ENCODE measurements around the gene CDH2. TPM values are rescaled to one million over a fixed set of nuclear protein-coding genes. Genes with fewer than 3 reads are reported as not detected.

Gene CDH2
- total and polyA plus RNA-seq, 4 donors = 0.14 to 5.0 (median 0.87) TPM

DNA sequence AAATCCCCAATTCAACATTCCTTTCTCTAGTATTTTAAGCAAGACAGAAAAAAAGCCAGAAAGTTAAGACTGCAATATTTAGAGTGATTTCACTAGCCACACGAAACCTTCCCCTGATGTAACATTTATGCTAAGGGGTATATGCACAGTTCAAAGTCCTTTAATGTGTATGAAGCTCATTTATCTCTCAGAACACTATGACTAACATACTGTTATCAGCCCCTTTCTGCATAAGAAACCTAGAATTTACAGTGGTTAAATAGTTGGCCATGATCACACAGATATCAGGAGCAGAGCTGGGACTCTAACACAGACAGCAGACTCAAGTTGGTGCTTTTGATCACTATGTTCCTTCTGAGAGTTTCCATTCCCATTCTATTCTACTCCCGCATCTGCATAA, 185.5 kb downstream of the CDH2 start:
- H3K36me3 ChIP-seq (ENCODE audit: control insufficient read depth in 4 of 4, insufficient read depth in 4 of 4, low read length in 4 of 4) = peaks cover 0 to 7% (median 0%) of the 10 kb centered on the region in 4 donors
- ATAC-seq (ENCODE audit: insufficient read depth, low FRiP score) (no peak), DNase-seq (no peak)
- WGBS, 2 donors = 79 to 91% methylated on average over 2 of the region's 2 CpGs
- no peak overlapping the region for H3K4me3 ChIP-seq
- H3K27ac ChIP-seq (ENCODE audit: low read depth in 1 of 2, low read length in 1 of 2) = no peak overlapping the region
- H3K9ac ChIP-seq (ENCODE audit: insufficient read depth in 1 of 2, low read length in 2 of 2) = no peak overlapping the region
- no peaks in the 10 kb centered on the region for H3K9me3 ChIP-seq (ENCODE audit: control insufficient read depth in 4 of 4, insufficient read depth in 3 of 4, low read length in 3 of 4)
- H3K27me3 ChIP-seq (ENCODE audit: control insufficient read depth in 3 of 3, insufficient read depth in 3 of 3, low read length in 2 of 3) = no peaks in the 10 kb centered on the region
- peaks cover 0 to 11% (median 3%) of the 10 kb centered on the region in 5 donors for H3K4me1 ChIP-seq (ENCODE audit: control insufficient read depth in 5 of 5, insufficient read depth in 5 of 5, low read length in 5 of 5)
- TF ChIP-seq, protein P1, sequence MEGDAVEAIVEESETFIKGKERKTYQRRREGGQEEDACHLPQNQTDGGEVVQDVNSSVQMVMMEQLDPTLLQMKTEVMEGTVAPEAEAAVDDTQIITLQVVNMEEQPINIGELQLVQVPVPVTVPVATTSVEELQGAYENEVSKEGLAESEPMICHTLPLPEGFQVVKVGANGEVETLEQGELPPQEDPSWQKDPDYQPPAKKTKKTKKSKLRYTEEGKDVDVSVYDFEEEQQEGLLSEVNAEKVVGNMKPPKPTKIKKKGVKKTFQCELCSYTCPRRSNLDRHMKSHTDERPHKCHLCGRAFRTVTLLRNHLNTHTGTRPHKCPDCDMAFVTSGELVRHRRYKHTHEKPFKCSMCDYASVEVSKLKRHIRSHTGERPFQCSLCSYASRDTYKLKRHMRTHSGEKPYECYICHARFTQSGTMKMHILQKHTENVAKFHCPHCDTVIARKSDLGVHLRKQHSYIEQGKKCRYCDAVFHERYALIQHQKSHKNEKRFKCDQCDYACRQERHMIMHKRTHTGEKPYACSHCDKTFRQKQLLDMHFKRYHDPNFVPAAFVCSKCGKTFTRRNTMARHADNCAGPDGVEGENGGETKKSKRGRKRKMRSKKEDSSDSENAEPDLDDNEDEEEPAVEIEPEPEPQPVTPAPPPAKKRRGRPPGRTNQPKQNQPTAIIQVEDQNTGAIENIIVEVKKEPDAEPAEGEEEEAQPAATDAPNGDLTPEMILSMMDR (IDR thresholded peaks at IDR 0.05; ENCODE audit: control extremely low read depth, extremely low read depth) = no peak

DNA sequence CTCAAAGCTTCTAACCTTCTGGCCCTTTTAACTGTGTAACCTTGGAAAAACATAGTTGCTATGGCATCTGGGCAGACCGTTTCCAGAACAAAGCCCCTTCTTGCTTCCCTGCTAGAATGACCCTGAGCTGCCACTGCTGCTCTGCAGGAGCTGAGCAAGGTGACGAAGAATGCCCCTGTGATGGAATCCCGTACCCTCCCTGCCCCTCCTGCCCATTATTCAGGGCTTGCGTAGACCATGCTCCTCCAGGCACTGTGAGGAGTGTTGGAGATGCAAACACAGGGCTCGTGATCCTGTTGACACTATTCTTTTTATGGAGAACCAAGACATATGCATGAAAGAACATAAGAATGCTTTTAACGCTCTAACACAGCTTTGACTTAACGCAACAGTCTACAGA, 191.1 kb downstream of the CDH2 start:
- H3K9me3 ChIP-seq (ENCODE audit: control insufficient read depth in 4 of 4, insufficient read depth in 3 of 4, low read length in 3 of 4) = peaks cover 0 to 1% (median 0%) of the 10 kb centered on the region in 4 donors
- TF ChIP-seq, protein P1 (IDR thresholded peaks at IDR 0.05; ENCODE audit: control extremely low read depth, extremely low read depth) = no peak
- peaks cover 0 to 10% (median 0%) of the 10 kb centered on the region in 4 donors for H3K36me3 ChIP-seq (ENCODE audit: control insufficient read depth in 4 of 4, insufficient read depth in 4 of 4, low read length in 4 of 4)
- DNase-seq (no peak), ATAC-seq (ENCODE audit: insufficient read depth, low FRiP score) (no peak)
- H3K27me3 ChIP-seq (ENCODE audit: control insufficient read depth in 3 of 3, insufficient read depth in 3 of 3, low read length in 2 of 3) = no peaks in the 10 kb centered on the region
- no peaks in the 10 kb centered on the region for H3K4me1 ChIP-seq (ENCODE audit: control insufficient read depth in 5 of 5, insufficient read depth in 5 of 5, low read length in 5 of 5)
- no peak overlapping the region for H3K27ac ChIP-seq (ENCODE audit: low read depth in 1 of 2, low read length in 1 of 2)
- 87 to 89% methylated on average over 7 of the region's 7 CpGs for WGBS, 2 donors
- no peak overlapping the region for H3K9ac ChIP-seq (ENCODE audit: insufficient read depth in 1 of 2, low read length in 2 of 2)
- H3K4me3 ChIP-seq = no peak overlapping the region

DNA sequence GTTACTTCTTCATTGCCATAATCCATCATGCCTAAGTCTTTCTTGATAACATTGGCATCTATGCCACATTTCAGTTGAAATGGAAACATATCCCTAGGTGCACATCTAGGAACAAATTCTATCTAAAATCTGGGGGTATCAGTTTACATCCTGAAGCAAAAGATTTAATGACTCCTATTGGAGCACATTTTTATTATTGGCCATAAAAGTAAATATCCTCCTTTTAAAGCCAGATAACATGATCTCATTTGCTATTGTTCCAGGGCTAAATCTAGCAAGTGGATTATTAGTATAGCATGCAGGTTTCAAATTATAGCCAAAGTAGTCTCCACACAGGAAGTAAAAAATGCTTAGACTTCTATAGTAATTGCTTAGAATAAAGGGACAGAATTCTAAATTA, 193.2 kb downstream of the CDH2 start:
- H3K4me3 ChIP-seq = no peak overlapping the region
- DNase-seq = no peak
- H3K27ac ChIP-seq (ENCODE audit: low read depth in 1 of 2, low read length in 1 of 2) = no peak overlapping the region
- no peaks in the 10 kb centered on the region for H3K27me3 ChIP-seq (ENCODE audit: control insufficient read depth in 3 of 3, insufficient read depth in 3 of 3, low read length in 2 of 3)
- no peak overlapping the region for H3K9ac ChIP-seq (ENCODE audit: insufficient read depth in 1 of 2, low read length in 2 of 2)
- TF ChIP-seq, protein P1 (IDR thresholded peaks at IDR 0.05; ENCODE audit: control extremely low read depth, extremely low read depth) = no peak
- peaks cover 0 to 10% (median 0%) of the 10 kb centered on the region in 4 donors for H3K36me3 ChIP-seq (ENCODE audit: control insufficient read depth in 4 of 4, insufficient read depth in 4 of 4, low read length in 4 of 4)
- ATAC-seq (ENCODE audit: insufficient read depth, low FRiP score) = no peak
- no peaks in the 10 kb centered on the region for H3K4me1 ChIP-seq (ENCODE audit: control insufficient read depth in 5 of 5, insufficient read depth in 5 of 5, low read length in 5 of 5)
- H3K9me3 ChIP-seq (ENCODE audit: control insufficient read depth in 4 of 4, insufficient read depth in 3 of 4, low read length in 3 of 4) = peaks cover 0 to 1% (median 0%) of the 10 kb centered on the region in 4 donors

DNA sequence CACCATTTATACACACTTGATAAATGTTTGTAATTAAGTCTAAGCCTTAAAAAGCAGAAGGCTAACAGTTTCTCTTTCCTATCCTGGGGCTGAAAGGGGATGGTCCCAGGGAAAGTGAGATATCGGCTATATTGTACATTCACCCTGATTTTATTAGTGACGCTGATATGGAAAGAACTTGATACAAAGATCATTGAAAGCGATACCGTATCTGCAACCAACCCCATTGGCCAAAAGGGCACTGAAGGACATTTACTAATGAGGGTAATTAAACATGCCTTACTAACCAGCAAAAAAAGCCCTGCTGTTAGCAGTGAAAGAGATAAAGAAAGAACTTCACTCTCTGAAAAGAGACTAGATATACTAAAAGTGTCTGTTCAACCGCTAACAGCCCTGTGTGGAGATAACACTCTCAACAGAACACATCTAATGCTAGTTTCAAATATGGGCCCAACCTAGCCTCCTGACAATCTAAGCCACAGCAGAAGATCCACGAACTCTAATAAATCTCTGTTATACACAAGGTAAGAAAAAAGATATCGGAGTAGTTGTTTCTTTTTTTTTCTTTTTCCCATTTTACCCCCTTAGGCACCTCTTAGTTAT, 200.0 kb downstream of the CDH2 start:
- ATAC-seq (ENCODE audit: insufficient read depth, low FRiP score) = no peak
- 91 to 92% methylated on average over 7 of the region's 7 CpGs for WGBS, 2 donors

More for the DNA sequence above, 200.0 kb downstream of the CDH2 start:
- H3K4me3 ChIP-seq = no peak overlapping the region
- H3K36me3 ChIP-seq (ENCODE audit: control insufficient read depth in 4 of 4, insufficient read depth in 4 of 4, low read length in 4 of 4) = peaks cover 0 to 4% (median 0%) of the 10 kb centered on the region in 4 donors
- no peak for DNase-seq
- H3K4me1 ChIP-seq (ENCODE audit: control insufficient read depth in 5 of 5, insufficient read depth in 5 of 5, low read length in 5 of 5) = peaks cover 0 to 4% (median 0%) of the 10 kb centered on the region in 5 donors
- TF ChIP-seq, protein P1 (IDR thresholded peaks at IDR 0.05; ENCODE audit: control extremely low read depth, extremely low read depth) = no peak
- H3K27me3 ChIP-seq (ENCODE audit: control insufficient read depth in 3 of 3, insufficient read depth in 3 of 3, low read length in 2 of 3) = no peaks in the 10 kb centered on the region
- H3K9me3 ChIP-seq (ENCODE audit: control insufficient read depth in 4 of 4, insufficient read depth in 3 of 4, low read length in 3 of 4) = peaks cover 0 to 4% (median 0%) of the 10 kb centered on the region in 4 donors
- no peak overlapping the region for H3K9ac ChIP-seq (ENCODE audit: insufficient read depth in 1 of 2, low read length in 2 of 2)
- no peak overlapping the region for H3K27ac ChIP-seq (ENCODE audit: low read depth in 1 of 2, low read length in 1 of 2)
